HG03565 (cell line): ENCODE measurements around the gene GTPBP2.
"Not testable (repeated sequence)": the region's sequence is repeated elsewhere in the genome, so short reads cannot be mapped to it uniquely, and the experiment has no call there.

ENCODE experiments used
- ATAC-seq: cut with Tn5 transposase; IDR thresholded peaks from one replicate; pipeline ENCODE4 v1.9.1; 2021; ENCODE audit warnings: mild to moderate bottlenecking, moderate library complexity; ENCODE audit not compliant: unreplicated experiment

The GTPBP2 gene

DNA sequence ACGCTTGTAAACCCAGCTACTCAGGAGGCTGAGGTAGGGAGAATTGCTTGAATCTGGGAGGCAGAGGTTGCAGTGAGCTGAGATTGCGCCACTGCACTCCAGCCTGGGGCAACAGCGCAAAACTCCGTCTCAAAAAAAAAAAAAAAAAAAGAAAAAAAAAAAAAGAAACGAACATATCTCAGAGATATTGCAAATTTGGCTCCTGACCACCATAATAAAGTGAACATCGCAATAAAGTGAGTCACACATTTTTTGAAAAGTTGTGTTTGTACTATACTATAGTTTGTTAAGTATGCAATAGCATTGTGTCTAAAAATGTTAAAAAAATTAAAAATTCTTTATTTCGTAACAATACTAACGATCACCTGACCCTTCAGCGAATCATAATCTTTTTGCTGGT lies 29.1 kb upstream of the GTPBP2 start:
- no peak for ATAC-seq

DNA sequence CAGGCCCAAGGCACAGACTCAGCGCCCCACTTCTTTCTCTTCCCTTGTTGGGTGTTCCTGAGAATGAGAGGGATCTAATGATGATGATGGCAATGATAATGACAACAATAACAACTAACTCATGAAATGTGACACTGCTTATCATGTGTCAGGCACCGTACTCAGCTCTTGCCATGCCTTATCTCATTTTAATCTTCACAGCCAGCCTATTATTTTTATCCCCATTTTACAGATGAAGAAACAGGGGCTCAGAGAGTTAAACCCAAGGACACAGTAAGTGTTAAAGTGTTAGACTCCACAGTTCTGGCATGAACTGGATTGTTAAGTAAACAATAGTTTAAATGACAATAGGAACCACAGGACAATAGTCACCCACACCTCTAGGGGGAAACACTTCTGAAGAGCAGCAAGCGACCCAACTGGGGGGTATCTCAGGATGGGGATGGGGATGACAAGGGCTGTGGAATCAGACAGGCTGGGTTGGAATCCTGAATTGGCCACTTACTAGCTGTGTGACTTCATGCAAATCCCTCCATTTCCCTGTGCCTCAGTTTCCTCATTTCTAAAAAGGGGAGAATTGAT lies 28.2 kb upstream of the GTPBP2 start:
- no peak for ATAC-seq

DNA sequence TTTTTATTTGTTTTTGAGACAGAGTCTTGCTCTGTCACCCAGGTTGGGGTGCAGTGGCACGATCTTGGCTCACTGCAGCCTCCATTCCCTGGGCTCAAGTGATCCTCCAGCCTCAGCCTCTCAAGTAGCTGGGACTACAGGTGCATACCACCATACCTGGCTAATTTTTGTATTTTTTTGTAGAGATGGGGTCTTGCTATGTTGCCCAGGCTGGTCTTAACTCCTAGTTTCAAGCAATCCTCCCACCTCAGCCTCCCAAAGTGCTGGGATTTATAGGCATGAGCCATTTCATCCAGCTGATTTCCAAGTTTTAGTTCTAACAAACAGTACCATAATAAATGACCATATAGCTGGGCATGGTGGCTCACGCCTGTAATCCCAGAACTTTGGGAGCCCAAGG lies 23.8 kb upstream of the GTPBP2 start:
- ATAC-seq, result not testable (repeated sequence)

DNA sequence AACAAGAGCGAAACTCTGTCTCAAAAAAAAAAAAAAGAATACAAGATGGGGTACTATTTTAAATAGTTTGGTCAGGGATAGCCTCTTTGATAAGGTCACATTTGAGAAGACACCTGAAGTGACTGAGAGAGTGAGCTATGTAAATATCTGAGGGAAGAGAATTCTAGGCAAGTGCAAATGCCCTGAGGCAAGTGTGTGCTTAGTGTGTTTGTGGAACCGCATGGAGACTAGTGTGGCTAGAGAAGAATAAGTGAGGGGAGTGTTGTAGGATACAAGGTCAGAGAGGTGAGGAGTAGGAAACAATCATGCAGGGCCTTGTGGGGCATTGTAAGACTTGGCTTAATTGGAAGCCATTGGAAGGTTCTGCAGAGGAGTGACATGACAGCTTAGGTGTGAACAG lies 19.2 kb upstream of the GTPBP2 start:
- no peak for ATAC-seq

DNA sequence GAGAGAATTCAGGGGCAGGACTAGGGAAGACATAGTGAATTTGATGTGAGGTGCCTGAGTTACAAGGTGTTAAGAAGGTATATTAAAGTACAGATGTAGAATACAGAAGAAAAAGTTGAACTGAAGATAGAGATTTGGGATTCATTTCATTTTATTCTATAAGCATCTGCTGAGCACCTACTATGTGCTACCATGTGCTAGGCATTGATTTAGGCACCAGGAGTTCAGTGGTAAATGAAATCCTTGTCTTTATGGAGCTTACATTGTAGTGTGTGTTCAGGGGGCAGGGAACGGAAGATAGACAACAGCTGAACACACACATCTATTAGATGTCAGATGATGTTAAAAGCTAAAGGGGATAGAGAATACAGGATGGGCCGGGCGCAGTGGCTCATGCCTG lies 18.5 kb upstream of the GTPBP2 start:
- no peak for ATAC-seq

DNA sequence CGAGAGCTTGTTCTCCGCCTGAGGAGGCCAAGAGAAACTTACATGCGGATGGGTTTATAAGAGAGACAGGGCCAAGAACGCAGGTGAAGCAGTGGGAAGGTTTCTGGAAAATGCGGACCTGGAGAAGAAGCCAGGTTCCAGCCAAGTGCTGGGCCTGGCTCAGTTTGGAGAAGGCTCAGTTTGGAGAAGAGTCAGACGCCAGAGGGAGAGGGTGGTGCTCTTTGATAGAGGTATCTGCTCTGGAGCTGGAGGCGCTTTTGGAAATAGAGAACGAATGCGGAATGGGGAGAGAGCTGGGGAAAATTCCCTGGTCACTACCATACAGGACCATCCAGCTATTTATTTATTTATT lies 16.5 kb upstream of the GTPBP2 start:
- ATAC-seq, result no peak

DNA sequence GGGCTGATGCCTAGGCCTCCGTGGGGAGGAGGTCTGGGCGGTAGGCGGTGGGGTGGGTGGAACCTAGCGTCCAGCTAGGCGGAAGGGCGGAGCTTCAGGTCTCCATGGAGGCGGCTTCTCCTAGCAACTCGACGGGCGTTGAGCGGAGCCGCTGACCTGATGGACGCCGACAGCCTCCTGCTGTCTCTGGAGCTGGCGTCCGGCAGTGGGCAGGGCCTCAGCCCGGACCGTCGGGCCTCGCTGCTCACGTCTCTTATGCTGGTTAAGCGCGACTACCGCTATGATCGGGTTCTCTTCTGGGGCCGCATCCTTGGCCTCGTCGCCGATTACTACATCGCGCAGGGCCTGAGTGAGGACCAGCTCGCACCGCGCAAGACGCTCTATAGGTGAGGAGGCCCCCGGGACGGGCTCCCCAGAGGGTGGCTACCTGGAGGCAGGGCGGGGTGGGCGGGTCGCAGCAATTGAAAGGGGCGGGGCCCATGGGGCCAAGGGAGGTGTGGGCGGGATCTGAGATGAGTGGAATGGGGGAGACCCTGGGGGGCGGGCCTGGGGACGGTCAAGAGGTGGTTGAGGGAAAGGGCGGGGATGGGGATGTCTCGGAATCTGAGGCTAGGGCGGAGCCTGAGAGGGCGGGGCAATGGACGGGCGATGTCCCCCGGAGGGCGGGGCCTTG lies 16.0 kb upstream of the GTPBP2 start, which contains the start of gene RSPH9:
Gene RSPH9, plus strand, starts transcription at position 97 of the 673 bp plus-strand sequence. Its CDS starts 63 bp downstream, at position 160.
- ATAC-seq, result no peak

DNA sequence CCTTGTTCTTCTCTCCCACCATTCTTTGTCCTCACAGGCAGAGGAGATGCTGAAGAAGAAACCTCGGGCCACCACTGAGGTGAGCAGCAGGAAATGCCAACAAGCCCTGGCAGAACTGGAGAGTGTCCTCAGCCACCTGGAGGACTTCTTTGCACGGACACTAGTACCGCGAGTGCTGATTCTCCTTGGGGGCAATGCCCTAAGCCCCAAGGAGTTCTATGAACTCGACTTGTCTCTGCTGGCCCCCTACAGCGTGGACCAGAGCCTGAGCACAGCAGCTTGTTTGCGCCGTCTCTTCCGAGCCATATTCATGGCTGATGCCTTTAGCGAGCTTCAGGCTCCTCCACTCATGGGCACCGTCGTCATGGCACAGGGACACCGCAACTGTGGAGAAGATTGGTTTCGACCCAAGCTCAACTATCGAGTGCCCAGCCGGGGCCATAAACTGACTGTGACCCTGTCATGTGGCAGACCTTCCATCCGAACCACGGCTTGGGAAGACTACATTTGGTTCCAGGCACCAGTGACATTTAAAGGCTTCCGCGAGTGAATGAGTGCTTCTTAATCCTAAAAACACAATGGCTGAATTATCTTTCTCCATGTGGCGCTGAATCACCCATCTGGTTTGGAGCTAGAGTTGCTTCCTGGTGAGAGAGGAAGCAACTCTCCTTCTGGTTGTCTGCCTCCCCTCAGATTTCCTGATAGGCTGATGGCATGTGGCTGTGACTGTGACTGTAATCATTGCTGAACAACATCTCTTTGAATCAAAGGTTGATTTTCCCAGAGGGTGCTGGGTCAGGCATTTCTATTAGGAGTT lies 11.1 kb upstream of the GTPBP2 start:
- no peak for ATAC-seq

DNA sequence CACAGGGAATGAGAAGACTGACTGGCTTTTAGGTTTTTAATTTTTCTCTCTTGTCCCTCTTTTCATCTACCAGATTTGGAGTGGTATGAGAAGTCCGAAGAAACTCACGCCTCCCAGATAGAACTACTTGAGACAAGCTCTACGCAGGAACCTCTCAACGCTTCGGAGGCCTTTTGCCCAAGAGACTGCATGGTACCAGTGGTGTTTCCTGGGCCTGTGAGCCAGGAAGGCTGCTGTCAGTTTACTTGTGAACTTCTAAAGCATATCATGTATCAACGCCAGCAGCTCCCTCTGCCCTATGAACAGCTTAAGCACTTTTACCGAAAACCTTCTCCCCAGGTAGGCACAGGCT lies 7.2 kb upstream of the GTPBP2 start:
- ATAC-seq, result no peak

DNA sequence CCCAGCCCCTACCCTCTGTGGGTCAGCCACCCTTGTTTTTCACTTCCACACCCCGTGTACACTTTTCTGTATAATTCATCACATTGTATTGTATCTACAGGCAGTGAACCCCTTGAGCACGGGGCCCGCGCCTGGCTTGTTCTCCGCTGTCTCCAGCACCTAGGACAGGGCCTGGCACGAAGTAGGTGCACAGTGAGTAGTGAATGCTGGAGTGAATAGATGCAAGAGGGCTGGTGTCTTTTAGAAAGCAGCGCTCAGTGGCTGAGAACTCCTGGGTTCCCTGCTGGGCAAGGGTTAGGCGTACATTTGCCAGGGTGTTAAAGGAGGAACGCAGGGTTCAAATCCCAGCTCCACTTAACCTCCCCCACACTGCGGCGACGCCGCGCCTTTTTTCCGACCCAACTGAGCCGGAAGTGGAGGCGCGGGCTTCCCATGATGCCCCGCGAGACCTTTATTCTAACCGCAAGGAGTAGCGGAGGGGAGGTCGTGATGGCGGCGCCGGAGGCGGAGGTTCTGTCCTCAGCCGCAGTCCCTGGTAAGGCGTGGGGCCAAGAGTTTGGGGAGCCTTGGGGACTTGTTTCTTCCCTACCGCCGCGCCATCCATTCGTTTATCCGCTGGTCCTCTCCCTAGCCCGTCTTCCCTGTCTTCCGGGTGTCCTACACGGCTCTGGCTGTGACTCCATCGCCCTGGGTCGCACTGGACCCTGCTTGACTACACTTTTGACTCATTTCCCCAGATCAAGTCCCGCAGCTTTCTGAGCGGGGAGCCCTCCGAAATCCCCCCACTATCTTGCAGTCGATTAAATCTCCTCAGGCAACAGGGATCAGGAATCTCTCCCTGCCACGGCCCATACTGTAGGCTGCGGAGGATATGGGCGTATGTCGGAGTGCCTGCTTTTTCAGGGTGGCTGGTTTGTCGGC lies 6.6 kb upstream of the GTPBP2 start, which contains the start of gene MAD2L1BP:
Gene MAD2L1BP, plus strand, starts transcription at position 454 of the 921 bp plus-strand sequence. Its CDS starts 36 bp downstream, at position 490.
- peak; percentile 78 for ATAC-seq

DNA sequence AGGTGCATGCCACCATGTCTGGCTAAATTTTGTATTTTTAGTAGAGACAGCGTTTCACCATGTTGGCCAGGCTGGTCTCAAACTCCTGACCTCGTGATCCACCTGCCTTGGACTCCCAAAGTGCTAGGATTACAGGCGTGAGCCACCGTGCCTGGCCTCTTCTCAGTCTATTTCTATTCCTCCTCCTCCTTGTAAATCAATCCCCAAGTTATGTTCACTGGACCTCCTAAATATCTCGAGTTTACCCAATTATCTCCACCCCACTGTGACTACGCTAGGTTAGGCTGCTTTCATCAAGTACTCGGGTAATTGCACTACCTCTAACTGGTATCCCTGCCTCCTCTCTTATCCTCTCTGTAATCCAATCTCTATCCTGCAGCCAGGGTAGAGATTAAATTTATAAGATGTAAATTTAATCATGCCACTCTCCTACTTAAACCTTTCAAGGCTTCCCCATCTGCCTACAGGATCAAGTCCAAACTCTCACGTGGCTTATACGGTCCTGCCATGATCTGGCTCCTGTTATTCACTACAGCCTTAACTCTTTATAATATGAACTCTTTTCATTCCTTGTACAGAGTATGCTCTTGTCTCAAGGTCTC lies 5.7 kb upstream of the GTPBP2 start:
- no peak for ATAC-seq

DNA sequence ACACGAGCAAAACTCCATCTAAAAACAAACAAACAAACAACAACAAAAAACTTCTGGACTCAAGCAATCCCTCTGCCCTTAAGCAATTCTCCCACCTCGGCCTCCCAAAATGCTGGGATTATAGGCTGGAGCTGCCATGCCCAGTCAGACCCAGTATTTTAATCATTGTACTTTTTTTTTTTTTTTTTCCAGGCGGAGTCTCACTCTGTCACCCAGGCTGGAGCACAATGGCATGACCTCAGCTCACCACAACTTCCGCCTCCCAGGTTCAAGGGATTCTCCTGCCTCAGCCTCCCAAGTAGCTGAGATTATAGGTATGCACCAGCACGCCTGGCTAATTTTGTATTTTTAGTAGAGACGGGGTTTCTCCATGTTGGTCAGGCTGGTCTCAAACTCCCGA lies 3.9 kb upstream of the GTPBP2 start:
- not testable (repeated sequence) for ATAC-seq

DNA sequence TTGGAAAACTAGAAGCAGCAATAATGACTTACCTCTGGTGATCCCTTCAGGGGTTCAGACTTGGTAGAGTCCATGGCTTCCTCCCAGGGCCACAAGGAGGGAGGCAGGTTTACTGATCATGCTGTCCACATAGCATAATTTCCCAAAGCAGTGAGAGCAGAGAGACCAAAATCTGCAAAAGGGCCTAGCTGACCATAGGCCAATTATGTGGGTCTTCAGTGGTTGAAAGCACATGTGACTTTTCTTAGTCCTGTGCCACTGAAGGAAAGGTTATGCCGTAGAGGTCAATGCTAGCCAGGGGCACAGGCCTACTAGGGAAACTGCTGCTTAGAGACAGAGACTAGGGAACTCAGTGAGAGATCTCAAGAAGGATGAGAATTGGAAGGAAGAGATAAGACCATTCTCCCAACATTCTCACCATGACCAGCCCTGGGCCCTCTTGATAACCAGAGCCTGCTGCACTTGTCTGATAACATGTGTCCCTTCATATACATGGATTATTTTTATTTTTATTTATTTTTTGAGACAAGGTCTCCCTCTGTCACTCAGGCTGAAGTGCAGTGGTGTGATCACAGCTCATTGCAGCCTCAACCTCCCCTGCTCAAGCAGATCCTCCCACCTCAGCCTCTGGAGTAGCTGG lies 2.0 kb upstream of the GTPBP2 start:
- ATAC-seq, result no peak

DNA sequence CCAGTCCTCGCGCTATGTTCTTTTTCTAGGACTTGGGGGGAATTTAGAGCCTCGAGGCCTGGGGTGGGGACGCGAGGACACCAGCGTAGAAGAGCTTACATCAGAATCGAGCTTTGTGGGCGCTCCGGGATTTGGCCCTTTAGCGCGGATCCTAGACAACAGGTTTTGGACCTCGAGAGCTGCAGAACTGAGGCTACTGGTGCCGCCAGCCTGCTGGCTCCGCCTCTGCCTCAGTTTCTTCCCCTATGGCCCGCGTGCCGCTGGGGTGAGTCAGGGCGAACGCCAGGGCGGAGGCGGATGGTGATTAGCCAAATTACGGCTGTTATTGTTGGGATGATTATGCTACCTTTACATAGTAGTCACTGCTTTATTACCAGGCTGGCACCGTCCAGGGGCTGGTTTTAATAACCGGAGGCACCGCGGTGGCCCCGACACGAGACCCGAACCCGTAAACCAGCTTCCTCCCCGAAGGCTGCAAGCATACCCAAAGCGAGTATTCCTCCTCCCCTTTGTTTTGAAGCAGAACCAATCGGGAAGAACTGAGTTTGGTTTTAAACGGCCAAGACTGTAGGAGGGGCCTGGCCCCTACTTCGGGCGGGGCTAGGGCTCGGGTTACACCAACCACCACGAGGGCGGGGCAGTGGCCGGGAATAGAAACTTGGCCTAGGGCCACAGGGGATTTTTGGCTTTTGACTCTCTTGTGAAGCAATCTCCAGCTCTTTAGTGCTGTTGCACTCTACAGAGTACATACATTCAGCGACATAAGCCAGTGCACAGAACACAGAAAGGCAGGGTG lies 639 bp upstream of the GTPBP2 start:
- peak; percentile 66 for ATAC-seq

DNA sequence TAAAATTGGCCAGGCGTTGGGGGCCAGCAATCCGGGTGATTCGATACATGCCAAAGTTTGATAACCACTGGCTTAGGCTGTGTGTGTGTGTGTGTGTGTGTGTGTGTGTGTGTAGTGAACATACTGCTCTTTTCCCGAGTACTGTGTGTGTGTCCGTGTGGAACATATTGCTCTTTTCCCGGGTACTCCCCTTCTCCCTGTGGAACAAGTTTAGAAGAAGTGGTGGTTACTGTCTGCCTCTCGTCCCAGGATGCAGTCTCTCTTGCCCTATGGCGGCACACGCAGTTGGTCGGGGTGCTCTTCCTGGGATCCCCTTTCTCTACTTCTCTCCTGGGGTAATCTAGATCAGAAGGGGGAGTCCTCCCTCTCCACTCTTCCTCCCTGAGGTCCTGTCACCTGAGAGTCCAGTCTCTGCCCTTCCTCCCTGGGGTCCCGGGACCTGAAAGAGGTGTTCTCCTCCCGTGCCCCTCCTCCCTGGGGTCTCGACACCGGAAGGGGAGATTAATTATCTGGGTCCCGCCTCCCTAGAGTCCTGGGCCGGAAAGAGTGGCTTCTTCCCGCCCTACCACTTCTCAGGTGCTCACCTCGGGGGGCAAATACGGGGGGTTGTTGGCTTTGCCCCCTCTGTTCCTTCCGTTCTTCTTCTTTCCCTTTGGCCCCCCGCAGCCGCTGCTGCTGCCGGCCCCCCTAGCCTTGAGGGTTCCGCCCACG lies 516 bp downstream of the GTPBP2 start:
- ATAC-seq, result no peak

DNA sequence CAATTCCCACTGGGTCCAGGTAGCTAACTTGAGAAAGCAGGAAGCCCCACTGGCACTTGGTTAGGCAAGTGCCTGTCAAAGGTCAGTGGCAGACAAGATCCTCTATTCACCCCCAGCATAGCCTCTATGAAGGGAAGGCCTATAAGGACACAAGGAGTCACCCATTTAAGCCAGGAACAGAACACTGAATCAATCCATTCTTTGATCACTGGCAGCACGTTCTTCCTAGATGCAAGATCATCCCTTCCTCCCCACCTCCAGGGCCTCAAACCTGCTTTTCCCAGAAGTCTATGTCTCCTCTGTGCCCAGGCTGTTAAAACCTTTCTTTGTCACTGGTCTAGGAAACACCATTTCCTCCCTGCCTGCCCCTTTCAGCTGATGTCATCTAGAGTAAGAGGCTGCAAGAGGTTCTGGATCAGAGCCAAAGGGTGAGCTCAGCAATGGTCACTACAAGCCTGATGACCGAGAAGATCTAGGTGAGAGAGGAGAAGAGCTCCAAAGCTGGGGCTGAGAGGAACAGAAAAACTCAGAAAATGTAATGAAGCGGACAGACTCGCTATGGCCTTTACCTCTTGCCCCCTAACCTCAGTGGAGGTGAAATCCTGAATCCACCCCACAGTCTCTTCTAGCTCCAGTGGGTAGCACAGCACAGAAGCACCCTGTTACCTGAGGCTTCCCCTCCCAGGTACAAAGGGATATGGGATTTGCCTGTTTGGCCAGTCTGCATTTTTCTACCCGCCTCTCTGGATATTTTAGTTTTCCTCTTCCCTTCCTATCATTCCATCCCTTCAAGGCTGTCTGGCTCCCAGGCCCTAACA lies 1.8 kb downstream of the GTPBP2 start:
- no peak for ATAC-seq

DNA sequence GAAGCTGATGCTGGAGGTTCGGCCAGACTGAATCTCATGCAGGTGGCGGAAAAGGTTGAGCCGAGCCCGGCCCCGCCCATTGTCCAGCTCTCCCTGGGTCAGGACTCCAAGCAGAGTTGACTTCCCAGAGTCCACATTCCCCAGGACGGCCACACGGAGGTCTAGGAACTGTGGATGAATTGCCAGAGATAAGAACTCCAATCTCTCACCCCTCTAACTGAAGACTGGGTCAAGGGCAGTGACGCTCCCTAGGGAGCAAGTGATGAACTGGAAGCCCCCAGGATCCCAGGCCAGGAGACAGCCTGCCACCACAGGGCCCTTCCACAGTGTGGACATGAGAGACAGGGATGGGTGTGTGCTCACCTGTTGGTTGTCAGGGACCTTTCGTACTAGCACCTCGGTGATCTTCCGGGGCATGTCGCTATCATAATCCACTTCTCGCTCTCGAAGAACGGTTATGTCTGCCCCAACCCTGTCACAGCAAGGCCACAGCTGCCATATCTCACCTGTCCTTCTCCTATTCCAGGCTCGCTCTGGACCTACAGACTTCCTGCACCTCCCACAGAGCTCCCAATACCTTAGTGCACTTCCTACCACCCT lies 3.6 kb downstream of the GTPBP2 start:
- ATAC-seq, result no peak
